H9 (cell line): ENCODE results near the gene EPB41L2. TPM values are rescaled to one million over a fixed set of nuclear protein-coding genes. Genes with fewer than 3 reads are reported as not detected.

Experiments used
- DNase-seq: peaks from one replicate; pipeline ENCODE4 v3.0.0-alpha.2; 2017
- H2AFZ ChIP-seq: one replicate; pipeline ENCODE4 v1.6.1; 2013; ENCODE audit warnings: mild to moderate bottlenecking, low read length, control low read depth, moderate library complexity
- H2AK5ac ChIP-seq: 2 replicates; pipeline ENCODE4 v1.6.1; 2013; ENCODE audit warnings: low read length, control low read depth, mixed read lengths; ENCODE audit not compliant: insufficient read length
- H2BK120ac ChIP-seq: one replicate; pipeline ENCODE4 v1.6.1; 2013; ENCODE audit warnings: low read depth, mild to moderate bottlenecking, low read length, control low read depth, inconsistent platforms; ENCODE audit not compliant: poor library complexity, severe bottlenecking
- H2BK12ac ChIP-seq: 2 replicates; pipeline ENCODE4 v1.6.1; 2013; ENCODE audit warnings: low read length, control low read depth, mixed read lengths, low read depth; ENCODE audit not compliant: insufficient read length
- H2BK15ac ChIP-seq: 2 replicates; pipeline ENCODE4 v1.6.1; 2013; ENCODE audit warnings: low read depth, low read length, control low read depth
- H2BK20ac ChIP-seq: one replicate; pipeline ENCODE4 v1.6.1; 2013; ENCODE audit warnings: low read depth, mild to moderate bottlenecking, low read length, control low read depth, inconsistent platforms; ENCODE audit not compliant: poor library complexity, severe bottlenecking
- H2BK5ac ChIP-seq: 2 replicates; pipeline ENCODE4 v1.6.1; 2013; ENCODE audit warnings: low read length, control low read depth, mixed read lengths; ENCODE audit not compliant: insufficient read length
- H3K14ac ChIP-seq: 2 replicates; pipeline ENCODE4 v1.6.1; 2013; ENCODE audit warnings: low read length, control low read depth; ENCODE audit not compliant: insufficient read depth
- H3K18ac ChIP-seq: 2 replicates; pipeline ENCODE4 v1.6.1; 2013; ENCODE audit warnings: low read depth, mild to moderate bottlenecking, mixed read lengths, low read length, control low read depth; ENCODE audit not compliant: insufficient read length
- H3K23ac ChIP-seq: 2 replicates; pipeline ENCODE4 v1.6.1; 2013; ENCODE audit warnings: low read length, control low read depth, mixed read lengths, low read depth; ENCODE audit not compliant: insufficient read length
- H3K23me2 ChIP-seq: 2 replicates; pipeline ENCODE4 v1.6.1; 2013; ENCODE audit warnings: low read depth, mild to moderate bottlenecking, mixed read lengths, low read length, control low read depth; ENCODE audit not compliant: insufficient read length, poor library complexity, severe bottlenecking
- H3K27ac ChIP-seq: 2 replicates; pipeline ENCODE4 v1.5.1; 2013; ENCODE audit warnings: low read length, control low read depth, mixed read lengths, low read depth; ENCODE audit not compliant: insufficient read length
- H3K27me3 ChIP-seq: 2 replicates; pipeline ENCODE4 v1.6.1; 2013; ENCODE audit warnings: low read length, control low read depth, inconsistent platforms; ENCODE audit not compliant: insufficient read depth
- H3K4ac ChIP-seq: 2 replicates; pipeline ENCODE4 v1.6.1; 2013; ENCODE audit warnings: low read depth, mild to moderate bottlenecking, control low read depth, inconsistent platforms, low read length, moderate library complexity
- H3K4me1 ChIP-seq: 2 replicates; pipeline ENCODE4 v1.6.1; 2013; ENCODE audit warnings: low read length, control low read depth, inconsistent platforms; ENCODE audit not compliant: insufficient read depth
- H3K4me2 ChIP-seq: 2 replicates; pipeline ENCODE4 v1.6.1; 2013; ENCODE audit warnings: low read length, control low read depth, mixed read lengths; ENCODE audit not compliant: insufficient read length, insufficient read depth
- H3K56ac ChIP-seq: 2 replicates; pipeline ENCODE4 v1.6.1; 2013; ENCODE audit warnings: low read depth, mild to moderate bottlenecking, mixed read lengths, low read length, control low read depth; ENCODE audit not compliant: insufficient read length
- H3K79me1 ChIP-seq: 2 replicates; pipeline ENCODE4 v1.6.1; 2013; ENCODE audit warnings: low read depth, mild to moderate bottlenecking, moderate library complexity, low read length, control low read depth, inconsistent platforms; ENCODE audit not compliant: insufficient read depth, poor library complexity, severe bottlenecking
- H3K79me2 ChIP-seq: 2 replicates; pipeline ENCODE4 v1.6.1; 2013; ENCODE audit warnings: low read length, control low read depth, inconsistent platforms; ENCODE audit not compliant: insufficient read depth
- H3K9ac ChIP-seq: 2 replicates; pipeline ENCODE4 v1.6.1; 2013; ENCODE audit warnings: low read length, control low read depth, mixed read lengths; ENCODE audit not compliant: insufficient read length; ENCODE audit errors: extremely low read depth
- H3K9me3 ChIP-seq: one replicate; pipeline ENCODE4 v1.6.1; 2013; ENCODE audit warnings: low read depth, low read length, inconsistent platforms; ENCODE audit not compliant: control insufficient read depth
- H3T11ph ChIP-seq: one replicate; pipeline ENCODE4 v1.6.1; 2013; ENCODE audit warnings: mild to moderate bottlenecking, low read length, control low read depth, inconsistent platforms
- H4K20me1 ChIP-seq: one replicate; pipeline ENCODE4 v1.6.1; 2013; ENCODE audit not compliant: control insufficient read depth, insufficient read length, insufficient read depth
- H4K5ac ChIP-seq: 2 replicates; pipeline ENCODE4 v1.6.1; 2013; ENCODE audit warnings: low read depth, mild to moderate bottlenecking, mixed read lengths, low read length, control low read depth; ENCODE audit not compliant: insufficient read length
- H4K8ac ChIP-seq: replicated peaks from 2 replicates; pipeline ENCODE4 v1.6.1; 2013; ENCODE audit warnings: low read length, control low read depth, mixed read lengths, low read depth; ENCODE audit not compliant: insufficient read length
- H4K91ac ChIP-seq: 2 replicates; pipeline ENCODE4 v1.6.1; 2013; ENCODE audit warnings: low read depth, mild to moderate bottlenecking, moderate library complexity, mixed read lengths, low read length, control low read depth; ENCODE audit not compliant: insufficient read length
- H3K27ac Mint-ChIP-seq, 3 experiments: 2 replicates in 2 of 3; 3 replicates in 1 of 3; pipeline ENCODE4 v1.8.0; 2020 to 2021; ENCODE audit warnings: mixed read lengths in 3 of 3, mild to moderate bottlenecking in 1 of 3, moderate library complexity in 1 of 3
- H3K27me3 Mint-ChIP-seq: 2 replicates; pipeline ENCODE4 v1.8.0; 2021; ENCODE audit warnings: low read depth, mild to moderate bottlenecking, moderate library complexity, mixed read lengths
- H3K36me3 Mint-ChIP-seq, 3 experiments: 2 replicates in 2 of 3; 3 replicates in 1 of 3; pipeline ENCODE4 v1.8.0; 2020 to 2021; ENCODE audit warnings: low read depth in 3 of 3, mixed read lengths in 3 of 3; ENCODE audit not compliant: insufficient read depth in 1 of 3
- H3K4me1 Mint-ChIP-seq, 2 experiments: 2 replicates each; pipeline ENCODE4 v1.8.0; 2020; ENCODE audit warnings: mixed read lengths in 2 of 2
- H3K4me3 Mint-ChIP-seq, 2 experiments: 2 replicates in 1 of 2; 3 replicates in 1 of 2; pipeline ENCODE4 v1.8.0; 2020 to 2021; ENCODE audit warnings: mild to moderate bottlenecking in 2 of 2, mixed read lengths in 2 of 2, moderate library complexity in 1 of 2
- H3K9me3 Mint-ChIP-seq, 2 experiments: 2 replicates in 1 of 2; 3 replicates in 1 of 2; pipeline ENCODE4 v1.8.0; 2020; ENCODE audit warnings: mild to moderate bottlenecking in 2 of 2, mixed read lengths in 2 of 2, moderate library complexity in 1 of 2
- CTCF ChIP-seq: fragments of 200-600 bp; sonication (generic); conservative IDR thresholded peaks from 3 replicates; pipeline ENCODE4 v1.8.0; 2021; ENCODE audit warnings: antibody characterized with exemption, mild to moderate bottlenecking
- WGBS: extraction: QIAGEN DNeasy Blood & Tissue Kit; methylation state at CpG from one replicate; pipeline ENCODE4 v1.1.7; 2013; ENCODE audit warnings: missing lambda C conversion rate, low lambda C conversion rate, mixed read lengths; ENCODE audit not compliant: insufficient read length; ENCODE audit errors: extremely low coverage; 5-methylcytosine and 5-hydroxymethylcytosine counted together
- total RNA-seq: library from RNA; stranded (reverse); gene quantifications from 2 replicates; pipeline ENCODE4 v1.2.1, GENCODE V29; 2021

EPB41L2 gene
- total RNA-seq, 1 experiment from 2014 or later = 90.2 TPM

- H3K9me3 ChIP-seq = no peaks in the 10 kb centered on the region
- no peak overlapping the region for H3K56ac ChIP-seq
- Mint-ChIP-seq H3K9me3 (peaks cover 3 to 5% of the 10 kb centered on the region in 2 experiments; a peak in 3 of 5 replicates), H3K4me3 (no peak overlapping the region), H3K4me1 (peaks cover 20 to 23% of the 10 kb centered on the region in 2 experiments), H3K27me3 (no peaks in the 10 kb centered on the region), H3K36me3 (peaks cover 3 to 12% (median 6%) of the 10 kb centered on the region in 3 experiments), H3K27ac (no peak overlapping the region; a peak in 1 of 7 replicates)
- H3K23ac ChIP-seq = no peak overlapping the region
- H3K27me3 ChIP-seq = no peaks in the 10 kb centered on the region
- H2AK5ac ChIP-seq = no peak overlapping the region
- no peak overlapping the region for H3T11ph ChIP-seq
- no peak overlapping the region for H3K4me2 ChIP-seq
- H2AFZ ChIP-seq = no peak overlapping the region
- H3K18ac ChIP-seq = no peak overlapping the region
- no peak overlapping the region for H2BK120ac ChIP-seq
- peaks cover 4% of the 10 kb centered on the region; the same call in 1 of the 2 replicates for H3K4me1 ChIP-seq
- H4K20me1 ChIP-seq = no peaks in the 10 kb centered on the region
- H3K27ac ChIP-seq = no peak overlapping the region
- no peak for DNase-seq
- no peaks in the 10 kb centered on the region for H3K79me1 ChIP-seq
- no peak overlapping the region for H2BK5ac ChIP-seq
- no peak overlapping the region for H3K14ac ChIP-seq
- no peak overlapping the region for H2BK12ac ChIP-seq
- WGBS = no CpG with 5 or more reads among the region's 2 CpGs
- H4K5ac ChIP-seq = no peak overlapping the region
- TF ChIP-seq CTCF = no peak
- H3K79me2 ChIP-seq = peaks cover 2% of the 10 kb centered on the region; the same call in 1 of the 2 replicates
- H4K8ac ChIP-seq = no peak overlapping the region
- no peaks in the 10 kb centered on the region for H3K23me2 ChIP-seq
- H2BK20ac ChIP-seq = no peak overlapping the region
- H3K4ac ChIP-seq = no peak overlapping the region
- no peak overlapping the region for H2BK15ac ChIP-seq
- H3K9ac ChIP-seq = no peak overlapping the region
- no peak overlapping the region for H4K91ac ChIP-seq
Measured at GRCh38 chr6:130932921-130933320, 130.1 kb downstream of the EPB41L2 start.
